Measurements from ENCODE around the gene TSPAN9.

Gene TSPAN9

DNA sequence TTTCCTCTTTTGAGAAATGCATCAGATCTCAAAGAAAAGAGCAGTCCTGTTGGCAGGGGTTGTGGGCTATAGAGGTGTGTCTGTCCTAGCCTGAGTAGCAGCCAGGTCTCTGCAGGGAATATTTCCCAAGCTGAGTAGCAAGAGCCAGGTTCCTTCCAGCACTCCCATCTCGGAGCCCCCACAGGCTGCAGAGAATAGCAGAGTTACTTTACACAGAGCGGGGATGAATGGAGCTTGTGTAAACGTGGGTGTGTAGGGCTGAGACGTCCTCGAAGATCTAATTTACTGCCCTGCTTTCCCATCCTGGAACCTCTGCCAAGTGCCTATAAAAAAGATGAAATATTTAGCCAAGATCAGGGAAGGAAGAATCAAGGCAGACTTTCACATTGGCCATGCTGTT, 156.6 kb downstream of the TSPAN9 start:
- no peak for DNase-seq

DNA sequence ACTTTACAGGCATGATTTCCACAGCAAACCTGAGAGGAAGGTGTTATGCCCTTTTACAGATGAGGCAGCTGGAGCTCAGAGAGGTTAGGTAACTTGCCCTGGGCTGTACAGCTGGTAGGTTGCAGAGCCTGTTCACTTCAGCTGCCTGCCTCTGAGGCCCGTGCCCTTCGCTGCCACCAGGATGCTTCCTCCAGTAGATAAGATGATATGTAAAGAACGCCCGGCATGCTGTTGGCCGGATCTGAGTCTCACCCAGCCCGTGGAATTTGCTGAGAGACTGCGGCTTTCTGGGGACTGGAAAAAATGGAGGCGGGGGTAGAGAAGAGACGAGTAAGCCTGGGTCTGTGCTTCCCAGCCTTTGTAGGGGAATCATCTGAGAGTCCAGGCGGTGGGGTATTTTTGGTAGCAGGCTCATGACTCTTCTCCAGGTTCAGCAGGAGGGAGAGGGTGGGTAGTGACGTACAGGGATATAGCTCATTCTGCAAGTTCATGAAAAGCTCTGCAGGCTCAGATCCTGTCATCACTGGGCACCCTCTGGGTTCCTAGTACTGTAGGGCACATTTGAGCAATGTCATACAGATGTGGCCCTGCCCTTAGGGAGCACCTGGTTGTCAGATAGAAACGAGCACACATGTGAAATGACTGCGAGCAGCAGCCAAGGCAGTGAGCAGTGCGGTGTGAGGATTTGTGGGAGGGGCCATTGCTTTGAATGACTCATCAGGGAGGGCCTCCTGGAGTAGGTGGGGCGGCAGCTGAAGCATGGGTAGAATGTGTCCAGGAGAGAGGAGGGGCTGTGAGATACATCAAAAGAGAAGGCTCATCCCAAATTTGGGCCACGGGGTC, 159.4 kb downstream of the TSPAN9 start:
- no peak for DNase-seq

DNA sequence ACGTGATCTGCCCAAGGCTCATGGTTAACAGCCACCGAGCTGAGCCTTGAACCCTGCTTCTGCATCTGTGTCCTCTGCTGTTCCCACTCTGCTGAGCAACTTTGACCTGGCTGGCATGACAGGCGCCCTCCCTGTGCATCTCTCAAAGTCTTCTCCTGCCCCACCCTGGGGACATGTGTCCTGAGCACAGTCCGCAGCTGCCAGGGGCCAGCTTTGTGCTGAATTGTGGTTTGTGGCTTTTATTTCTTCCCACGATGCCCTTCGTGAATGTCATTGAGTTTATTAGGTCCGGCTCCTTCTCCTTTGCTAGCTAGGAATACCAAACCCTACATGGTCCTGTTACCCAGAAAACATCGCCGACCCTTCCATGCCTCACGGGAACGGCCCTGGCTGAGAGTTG, 161.0 kb downstream of the TSPAN9 start:
- DNase-seq, result no peak

DNA sequence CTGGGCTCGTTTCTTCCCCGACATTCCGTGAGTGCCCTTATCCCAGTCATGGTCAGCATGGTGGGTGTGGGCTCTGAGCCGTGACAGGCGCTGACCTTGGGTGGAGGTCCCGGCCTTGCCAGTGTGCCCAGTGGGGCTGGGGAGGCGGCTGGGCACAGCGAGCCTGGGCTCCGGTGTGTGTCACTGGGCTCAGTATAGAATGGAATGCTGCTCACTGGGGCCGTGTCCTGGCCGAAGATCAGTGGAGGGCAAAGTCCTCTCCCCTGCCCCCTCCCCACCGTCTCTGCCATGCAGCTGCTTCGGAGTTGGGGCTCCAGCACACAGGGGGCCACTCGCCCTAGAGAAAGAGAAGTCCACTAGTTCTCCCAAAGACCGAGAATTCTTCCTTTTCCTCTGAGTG, 164.4 kb downstream of the TSPAN9 start:
- DNase-seq, result no peak

DNA sequence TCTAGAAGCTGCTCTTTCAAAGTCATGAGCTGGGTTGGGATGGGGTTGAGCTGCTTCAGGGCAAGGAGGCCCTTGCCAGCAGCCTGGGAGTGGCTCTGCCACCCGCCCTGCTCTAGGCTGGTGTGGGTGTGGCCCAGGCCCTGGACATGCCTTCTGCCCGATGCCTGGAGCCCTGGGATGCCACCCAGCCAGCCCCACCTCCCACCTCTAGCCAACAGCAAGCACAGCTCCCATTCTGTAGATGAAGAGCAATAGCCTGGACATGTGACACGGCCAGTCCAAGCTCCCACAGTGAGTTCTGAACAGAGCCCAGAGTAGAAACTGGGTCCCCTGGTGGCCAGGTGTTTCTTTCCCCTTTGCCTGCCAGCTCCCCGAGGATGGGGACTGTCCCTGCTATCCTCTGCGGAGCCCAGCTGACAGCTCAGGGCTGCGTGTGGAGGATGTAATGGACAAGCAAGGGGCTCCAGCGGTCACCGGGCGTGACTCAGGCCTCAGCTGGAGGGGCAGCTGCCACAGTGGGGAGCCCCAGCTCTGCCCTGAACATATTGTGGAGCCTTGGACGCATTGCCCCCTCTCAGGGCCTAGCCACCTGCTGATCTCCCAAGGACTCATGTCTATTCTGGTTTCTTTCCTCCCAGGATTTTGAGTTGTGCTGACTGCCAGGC, 165.2 kb downstream of the TSPAN9 start:
- DNase-seq, result no peak

DNA sequence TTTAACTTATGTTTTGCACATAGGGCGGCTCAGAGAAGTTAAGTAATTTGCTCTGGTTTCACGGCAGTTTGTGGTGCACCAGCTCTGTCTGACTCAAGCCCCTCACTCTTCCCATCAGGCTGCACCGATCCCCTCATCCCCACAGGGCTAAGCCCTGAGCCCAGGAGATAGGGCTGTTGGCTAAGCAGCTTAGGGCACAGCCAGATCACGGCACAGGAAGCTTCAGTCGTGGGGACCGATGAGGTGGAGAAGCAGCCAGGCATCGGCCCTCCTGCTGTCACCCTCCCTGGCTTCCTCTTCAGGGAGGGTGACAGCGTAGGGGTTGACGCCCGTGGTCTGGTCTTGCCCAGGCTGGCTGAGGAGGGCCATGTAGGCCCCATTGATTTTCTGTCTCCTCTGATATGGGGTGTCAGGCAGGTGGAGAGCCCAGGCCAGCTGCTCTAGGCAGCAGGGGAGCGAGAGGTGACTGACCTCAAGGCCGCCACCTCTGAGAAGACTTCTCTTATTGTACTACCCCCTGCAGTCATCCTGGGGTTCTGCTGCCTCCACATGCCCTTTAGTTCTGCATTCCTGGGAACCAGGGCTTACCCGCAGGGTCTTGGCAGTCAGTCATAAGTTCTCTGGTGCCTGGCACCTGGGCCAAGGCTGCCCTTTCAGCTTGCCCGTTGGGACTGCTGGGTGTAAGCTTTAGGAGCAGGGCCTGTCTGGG, 166.4 kb downstream of the TSPAN9 start:
- DNase-seq, result no peak

DNA sequence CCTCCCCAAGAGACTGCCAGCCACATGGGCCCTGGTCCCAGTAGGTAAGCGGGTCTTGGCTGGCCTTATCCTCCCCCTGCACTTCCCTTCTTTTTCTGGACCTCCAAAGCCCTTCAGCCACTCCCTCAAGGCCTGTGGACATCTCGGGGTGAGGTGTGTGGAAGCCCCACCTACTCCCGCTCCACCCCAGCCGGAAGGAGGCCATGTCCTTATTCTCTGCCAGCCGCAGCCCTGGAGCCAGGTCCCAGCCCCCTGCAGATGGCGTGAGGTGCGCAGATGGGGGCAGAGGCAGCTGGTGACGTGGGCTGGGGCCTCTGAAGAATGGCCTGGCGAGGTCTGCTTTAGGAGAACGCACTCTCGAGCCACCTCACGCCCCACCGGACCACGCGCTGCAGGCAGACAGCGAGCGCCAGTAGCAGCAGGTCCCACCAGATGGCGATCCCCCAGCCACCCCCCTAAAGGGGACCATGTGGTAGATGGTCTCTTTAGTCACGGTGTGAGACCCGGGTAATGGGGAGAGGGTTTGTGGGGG, 167.1 kb downstream of the TSPAN9 start:
- no peak for DNase-seq

DNA sequence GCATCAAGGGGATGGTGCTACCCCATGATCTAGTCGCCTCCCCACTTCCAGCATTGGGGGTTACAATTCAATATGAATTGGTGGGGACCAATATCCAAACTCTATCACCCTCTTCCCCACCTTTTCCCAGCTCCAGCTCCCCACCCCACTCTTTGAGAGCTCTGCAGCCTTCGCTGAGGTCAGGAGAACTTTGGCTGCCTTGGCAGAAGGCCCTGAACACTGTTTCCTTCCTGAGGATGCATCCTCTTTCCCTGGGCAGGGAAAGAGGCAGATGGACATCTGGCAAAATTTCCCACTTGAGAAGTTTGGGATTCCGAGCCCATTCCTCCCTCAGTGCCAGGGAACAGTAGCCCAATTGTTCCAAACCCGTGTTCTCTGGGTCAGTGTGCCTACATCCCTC, 169.1 kb downstream of the TSPAN9 start:
- no peak for DNase-seq

DNA sequence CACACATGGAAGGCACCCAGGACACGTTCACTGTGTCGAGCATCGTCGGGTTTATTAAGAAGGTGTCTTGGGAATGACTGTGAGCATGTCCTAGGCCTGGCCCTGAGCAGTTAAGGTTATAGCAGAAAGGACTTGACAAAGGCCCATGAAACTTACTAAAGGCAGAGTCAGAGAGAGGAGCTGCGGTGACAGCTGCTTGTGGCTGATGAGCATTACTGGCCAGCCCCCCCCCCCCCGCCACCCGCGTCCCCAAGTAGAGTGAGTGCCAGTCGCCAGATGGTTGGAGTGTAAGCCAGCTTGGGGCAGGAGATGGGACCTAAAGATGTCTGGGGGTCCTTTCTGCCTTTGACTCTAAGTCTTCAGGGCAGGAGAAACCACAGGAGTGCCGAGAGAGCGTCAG, 169.9 kb downstream of the TSPAN9 start:
- no peak for DNase-seq

DNA sequence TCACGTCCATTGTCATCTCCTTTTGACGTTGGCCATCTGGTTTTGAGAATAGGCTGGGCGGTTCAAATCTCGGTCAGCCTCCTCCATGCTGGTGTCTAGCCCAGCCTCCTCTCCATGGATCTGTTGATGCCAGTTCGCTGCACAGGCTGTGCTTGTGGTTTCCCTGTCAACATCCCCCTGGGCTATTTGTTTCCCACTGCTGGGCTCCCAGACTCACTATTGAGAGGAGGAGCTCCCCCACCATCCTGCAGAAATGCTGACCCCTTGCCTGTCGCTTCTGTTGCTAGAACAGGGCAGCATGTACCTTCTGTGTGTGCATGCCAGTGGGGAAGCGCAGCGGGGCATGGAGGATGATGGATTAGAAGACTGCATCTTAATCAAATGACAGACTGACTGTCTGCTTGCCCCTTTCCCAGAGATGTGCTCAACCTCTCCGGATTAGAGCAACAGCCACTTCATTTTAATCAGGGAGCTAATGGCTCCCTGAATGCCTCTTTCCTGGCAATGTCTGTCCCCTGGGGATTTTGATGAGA, 170.5 kb downstream of the TSPAN9 start:
- DNase-seq, result no peak

DNA sequence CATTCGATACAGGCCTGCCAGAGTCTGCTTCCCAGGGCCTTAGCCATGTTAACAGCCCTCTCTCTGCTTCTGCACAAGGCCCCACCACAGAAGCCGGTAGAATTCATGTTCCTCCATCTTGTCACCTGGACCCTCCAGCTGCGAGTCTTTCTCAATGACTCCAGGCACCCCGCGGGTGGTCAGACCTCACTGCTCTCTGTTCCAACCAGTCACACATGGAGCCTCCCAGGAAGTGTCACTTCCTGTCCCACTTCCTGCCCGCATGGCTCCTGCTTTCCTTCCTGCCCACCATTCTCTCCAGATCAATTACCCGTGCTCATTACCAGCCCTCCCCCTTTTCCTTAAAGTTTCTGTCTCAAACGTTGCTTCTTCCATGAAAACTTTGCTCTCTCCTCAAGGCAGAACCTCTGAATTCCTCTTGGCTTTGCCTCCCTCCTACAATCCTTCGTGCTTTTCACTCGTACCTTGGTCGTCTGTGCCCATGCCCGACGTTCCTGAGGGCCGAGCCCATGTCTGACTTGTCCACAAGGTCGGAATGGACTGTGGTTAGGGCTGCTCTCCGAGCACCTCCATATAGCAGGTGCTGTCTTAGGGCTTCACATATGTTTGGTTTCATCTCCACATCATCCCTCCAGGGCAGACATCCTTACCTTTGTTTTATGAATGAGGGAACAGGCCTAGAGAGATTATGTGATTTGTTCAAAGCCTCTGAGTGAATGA, 172.1 kb downstream of the TSPAN9 start:
- DNase-seq, result no peak

DNA sequence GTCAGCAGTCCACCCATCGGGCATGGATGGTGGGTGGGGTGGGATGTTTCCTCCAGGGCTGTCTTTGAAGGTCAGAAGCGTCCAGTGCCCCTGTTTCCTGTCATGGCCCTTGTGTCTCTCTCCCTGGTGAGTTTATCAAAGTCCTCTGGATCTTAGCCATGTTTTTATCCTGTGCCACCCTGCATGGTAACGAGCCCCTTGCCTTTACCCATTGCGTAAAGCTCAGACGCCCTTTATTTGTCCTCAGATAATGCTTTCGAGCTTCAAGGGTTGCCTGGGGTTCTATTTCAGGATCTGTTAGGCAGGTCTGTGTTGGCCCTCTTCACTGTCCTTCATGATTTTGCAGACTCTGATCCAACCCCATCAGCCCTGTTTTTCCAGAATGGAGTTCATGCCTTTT, 172.9 kb downstream of the TSPAN9 start:
- no peak for DNase-seq

DNA sequence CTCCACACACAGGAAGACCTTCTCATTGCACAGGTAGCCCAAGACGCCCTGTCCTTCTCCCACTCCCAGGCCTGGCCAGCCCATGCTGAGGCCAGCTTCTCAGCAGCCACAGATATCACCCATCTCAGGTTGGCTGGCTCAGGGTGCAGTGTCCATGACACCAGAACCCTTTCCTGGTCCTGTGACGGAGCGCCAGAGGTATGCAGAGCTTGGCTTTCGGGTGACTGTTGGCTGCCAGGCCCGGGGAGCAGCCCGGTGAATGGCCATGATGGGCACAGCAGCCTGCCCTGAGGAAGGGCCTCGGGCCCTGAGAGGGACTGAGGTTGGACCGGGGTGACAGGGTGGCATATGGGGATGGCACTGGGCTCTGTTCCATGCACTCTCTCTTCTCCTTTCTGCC, 173.4 kb downstream of the TSPAN9 start:
- DNase-seq, result no peak

DNA sequence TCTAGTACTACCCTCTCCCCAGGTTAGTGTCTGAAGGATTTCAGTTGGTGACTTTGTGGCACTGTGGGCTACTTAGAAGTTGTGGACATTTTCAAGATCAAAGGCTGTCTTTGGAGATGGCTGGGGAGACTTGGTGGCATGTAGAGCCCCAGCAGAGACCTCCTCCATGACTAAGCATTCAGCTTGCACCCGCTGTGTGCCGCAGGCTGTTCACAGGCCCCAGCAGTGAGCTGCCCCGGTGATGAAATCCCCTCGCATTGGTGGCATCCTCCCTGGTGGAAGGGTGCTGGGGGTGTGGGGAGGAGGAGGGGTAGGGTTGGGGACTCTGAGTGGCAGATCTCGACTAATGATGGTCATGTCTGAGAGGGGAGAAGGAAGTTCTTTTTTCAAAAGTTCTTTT, 173.9 kb downstream of the TSPAN9 start:
- DNase-seq, result no peak

DNA sequence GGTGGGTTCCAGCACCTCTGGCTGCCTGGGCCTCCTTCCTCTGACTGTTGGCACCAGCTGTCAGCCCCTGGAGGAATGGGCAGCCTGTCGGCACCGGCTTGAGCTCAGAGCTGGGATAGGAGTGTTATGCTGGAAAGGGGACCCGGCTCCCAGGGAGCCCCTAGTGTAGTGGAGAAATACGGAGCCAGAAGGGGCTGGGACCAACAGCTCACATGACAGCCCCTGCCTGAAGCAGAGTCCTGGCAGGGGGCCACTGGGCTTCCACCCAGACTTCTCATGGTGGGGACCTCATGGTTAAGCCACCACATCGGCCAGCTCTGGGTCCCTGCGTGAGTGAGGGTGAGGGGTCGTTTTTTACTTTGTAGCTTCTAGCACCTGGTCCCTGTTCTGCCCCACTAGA, 174.5 kb downstream of the TSPAN9 start:
- DNase-seq, result no peak

DNA sequence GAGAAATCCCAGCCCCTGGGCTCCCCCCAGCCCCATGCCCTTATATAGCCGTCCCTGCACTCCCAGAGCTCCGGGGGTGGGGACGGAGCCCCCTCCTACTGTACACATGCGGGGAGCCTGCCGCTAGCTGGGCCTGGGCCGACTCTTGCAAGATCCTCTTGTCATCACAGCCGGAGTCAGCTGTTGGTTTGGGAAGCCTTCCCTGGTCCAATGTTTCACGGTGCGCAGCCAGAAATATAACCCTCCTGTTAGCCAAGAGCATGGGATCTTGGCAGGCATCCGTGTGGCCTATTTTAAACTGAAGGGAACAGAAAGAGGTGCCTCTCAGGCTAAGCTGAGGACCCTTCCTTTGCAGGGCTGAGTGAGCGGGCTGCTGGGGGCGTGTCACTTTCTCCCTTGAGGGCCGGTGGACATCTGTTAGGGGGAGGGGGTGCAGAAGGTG, 175.3 kb downstream of the TSPAN9 start:
- DNase-seq, result no peak

DNA sequence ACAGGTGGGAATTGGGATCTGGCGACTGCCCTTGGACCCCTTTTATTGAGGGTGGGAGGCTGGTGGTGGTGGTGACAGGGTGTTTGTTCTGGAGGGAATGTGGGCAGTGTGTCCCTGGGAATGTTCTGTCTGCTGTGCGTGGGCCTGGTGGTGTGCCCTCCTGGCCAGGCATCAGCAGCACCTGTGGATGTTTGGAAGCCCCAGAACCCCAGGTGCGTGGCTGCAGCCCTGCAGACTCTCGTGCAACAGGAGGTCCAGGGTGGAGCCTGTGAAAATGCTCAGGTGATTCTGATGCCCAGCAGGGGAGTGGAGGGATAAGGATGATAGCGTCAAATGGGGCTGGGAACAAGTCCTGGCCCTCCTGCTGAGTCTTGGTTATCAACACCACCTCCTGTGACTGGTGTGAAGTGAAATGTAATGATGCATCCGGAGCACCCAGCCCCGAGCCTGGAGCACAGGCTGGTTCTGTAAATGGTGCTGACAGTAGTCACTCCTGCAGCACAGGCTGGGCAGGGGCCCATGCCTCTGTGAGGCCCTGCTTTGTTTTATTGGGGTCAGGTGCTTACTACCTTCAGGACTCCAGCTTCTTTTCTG, 176.6 kb downstream of the TSPAN9 start:
- no peak for DNase-seq

DNA sequence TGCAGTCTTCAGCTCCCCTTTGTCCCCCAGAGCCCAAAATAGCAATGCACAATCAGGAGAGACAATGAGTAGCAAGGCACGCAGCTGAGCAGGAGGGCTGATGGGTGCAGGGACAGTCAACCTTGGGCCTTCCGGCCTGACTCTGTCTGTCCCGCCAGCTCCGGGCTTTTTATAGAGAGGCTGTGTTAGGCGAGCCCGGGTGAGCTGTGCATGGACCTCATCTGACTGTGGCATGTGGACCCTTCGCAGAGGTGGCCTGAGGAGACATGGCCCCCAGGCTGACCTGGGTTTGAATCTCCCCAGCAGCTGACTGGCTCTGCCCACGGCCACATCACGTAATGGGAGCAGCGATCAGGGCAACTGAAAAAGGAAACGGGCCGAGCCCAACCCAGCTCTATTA, 177.9 kb downstream of the TSPAN9 start:
- DNase-seq, result no peak

DNA sequence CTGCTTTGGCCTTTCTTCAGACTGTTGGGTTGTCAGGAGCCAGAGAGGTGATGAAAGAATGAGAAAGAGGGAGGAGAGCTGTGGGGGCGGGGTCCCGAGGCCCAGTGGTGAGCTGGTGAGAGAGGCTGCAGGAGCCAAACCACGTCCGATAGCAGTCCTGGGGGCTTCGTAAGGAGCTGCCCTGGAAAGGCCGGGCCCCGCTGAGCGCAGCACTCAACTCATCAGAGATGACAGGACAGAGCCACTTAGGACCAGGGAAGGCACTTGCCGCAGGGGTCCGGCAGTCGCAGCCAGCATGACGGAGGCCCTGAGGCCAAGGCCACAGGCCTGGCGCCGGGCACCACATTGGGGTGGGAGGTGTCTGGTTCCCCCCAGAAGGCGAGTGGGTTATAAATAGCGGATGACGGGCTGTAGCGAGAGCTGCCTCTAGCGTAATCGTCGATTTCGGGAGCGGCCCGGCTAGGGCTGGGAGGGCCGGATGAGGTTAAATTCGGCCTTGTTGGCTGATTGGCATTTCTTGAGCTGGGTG, 179.0 kb downstream of the TSPAN9 start:
- no peak for DNase-seq

DNA sequence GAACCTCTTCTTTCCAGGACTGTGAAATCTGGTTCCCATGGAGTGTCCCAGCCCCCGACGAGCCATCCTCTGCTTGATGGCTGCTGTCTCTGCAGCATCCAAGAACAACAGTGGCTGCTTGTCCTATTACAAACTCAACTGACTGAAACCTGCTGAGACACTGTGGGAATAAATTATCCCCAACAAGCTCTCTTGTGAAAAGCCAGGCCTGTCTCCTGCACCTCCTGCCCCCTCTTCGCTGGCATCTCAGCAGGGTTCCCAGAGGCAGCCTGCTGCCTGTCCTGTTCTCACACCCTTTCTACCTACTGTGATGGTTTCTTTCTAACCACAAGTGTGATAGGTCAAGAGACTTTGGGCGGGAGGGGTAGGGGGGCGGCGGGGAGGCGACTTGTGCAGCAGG, 180.2 kb downstream of the TSPAN9 start:
- no peak for DNase-seq

DNA sequence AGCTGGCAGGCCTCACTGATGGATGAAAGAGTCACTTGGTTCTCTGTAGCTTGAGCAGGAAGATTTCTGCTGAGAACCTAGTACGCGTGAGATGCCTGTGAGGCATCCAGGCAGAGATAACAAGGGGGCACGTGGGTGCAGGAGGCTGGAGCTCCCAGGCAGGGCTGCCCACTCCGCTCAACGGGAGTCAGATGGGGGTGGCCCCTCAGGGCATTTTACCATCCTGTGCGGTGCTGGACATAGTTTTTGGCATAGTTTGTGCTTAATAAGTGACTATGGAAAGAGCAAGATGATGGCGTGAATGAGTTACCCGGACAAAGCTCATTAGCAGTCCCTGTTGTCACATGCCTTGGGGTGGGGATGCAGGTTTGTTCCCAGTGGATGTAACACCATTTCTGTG, 182.8 kb downstream of the TSPAN9 start:
- no peak for DNase-seq

DNA sequence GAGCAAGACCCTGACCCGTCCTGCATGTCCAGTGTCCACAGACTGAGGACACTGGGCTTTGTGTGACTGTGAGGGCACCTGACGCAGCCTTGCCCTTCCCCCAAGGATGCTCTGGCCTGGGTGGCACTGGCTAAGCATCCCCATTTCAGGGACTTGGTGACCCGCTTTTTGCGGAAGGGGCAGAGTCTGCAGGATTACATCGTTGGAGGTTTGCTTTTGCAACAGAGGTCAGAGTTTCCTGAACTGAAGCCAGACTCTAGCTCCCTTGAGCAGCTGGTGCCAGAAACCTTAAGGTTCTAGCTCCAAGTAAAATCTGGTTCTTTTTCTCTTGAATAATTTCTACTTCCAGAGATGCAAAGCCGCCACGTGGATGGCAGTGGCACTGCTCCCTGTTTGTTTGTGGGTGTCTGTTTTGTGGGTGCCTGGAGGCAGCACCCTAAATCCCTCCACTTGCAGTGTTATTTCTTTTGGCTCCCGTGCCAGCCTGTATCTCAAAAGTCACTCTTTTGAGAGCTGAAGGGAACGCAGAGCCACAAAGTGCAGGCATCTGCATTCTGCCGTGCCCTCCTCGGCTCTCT, 184.7 kb downstream of the TSPAN9 start:
- DNase-seq, result no peak
